Immature natural killer cell (primary cell): ENCODE data around the gene SLC25A45. TPM values are rescaled to one million over a fixed set of nuclear protein-coding genes. Genes with fewer than 3 reads are reported as not detected.

Source experiments
- DNase-seq, 3 donors: peaks; one replicate each; pipeline ENCODE4 v3.0.0; 2022; ENCODE audit warnings: mixed read lengths in 1 of 3
- H3K27ac Mint-ChIP-seq, 6 donors: one replicate each; pipeline ENCODE4 v1.8.0; 2020; ENCODE audit warnings: mixed read lengths in 6 of 6, mild to moderate bottlenecking in 5 of 6, inconsistent platforms in 4 of 6, moderate library complexity in 3 of 6
- H3K27me3 Mint-ChIP-seq, 3 donors: one replicate each; pipeline ENCODE4 v1.8.0; 2020 to 2021; ENCODE audit warnings: low read depth in 3 of 3, mild to moderate bottlenecking in 3 of 3, mixed read lengths in 3 of 3, moderate library complexity in 3 of 3, inconsistent platforms in 1 of 3
- H3K36me3 Mint-ChIP-seq, 3 donors: one replicate each; pipeline ENCODE4 v1.8.0; 2020; ENCODE audit warnings: mixed read lengths in 3 of 3, inconsistent platforms in 2 of 3, mild to moderate bottlenecking in 2 of 3
- H3K4me1 Mint-ChIP-seq, 2 donors: one replicate each; pipeline ENCODE4 v1.8.0; 2020; ENCODE audit warnings: inconsistent platforms in 2 of 2, mild to moderate bottlenecking in 2 of 2, mixed read lengths in 2 of 2, moderate library complexity in 1 of 2
- H3K4me3 Mint-ChIP-seq, 5 donors: one replicate each; pipeline ENCODE4 v1.8.0; 2020; ENCODE audit warnings: mild to moderate bottlenecking in 5 of 5, mixed read lengths in 5 of 5, inconsistent platforms in 3 of 5, moderate library complexity in 3 of 5
- H3K9me3 Mint-ChIP-seq, 6 donors: one replicate each; pipeline ENCODE4 v1.8.0; 2020; ENCODE audit warnings: mild to moderate bottlenecking in 6 of 6, mixed read lengths in 6 of 6, inconsistent platforms in 4 of 6, moderate library complexity in 3 of 6
- polyA plus RNA-seq, 3 donors: library from polyadenylated mRNA; unstranded; fragments of 300-500 nt; fragmentation: Illumina TruSeq; gene quantifications; one replicate each; pipeline ENCODE4 v1.2.3, GENCODE V29; 2021

The SLC25A45 gene
- polyA plus RNA-seq, 3 donors from 2014 or later = 4.5 to 16.0 (median 10.3) TPM

- H3K4me1 Mint-ChIP-seq = peaks cover 77 to 80% of the 10 kb centered on the region in 2 donors
- H3K9me3 Mint-ChIP-seq = peaks cover 0 to 14% (median 2%) of the 10 kb centered on the region in 6 donors
- peak overlapping the region; percentile 95 to 97 (median 97) for H3K4me3 Mint-ChIP-seq
- H3K27me3 Mint-ChIP-seq = peaks cover 60 to 78% (median 72%) of the 10 kb centered on the region in 3 donors
- H3K36me3 Mint-ChIP-seq = peaks cover 17 to 45% (median 40%) of the 10 kb centered on the region in 3 donors
- peak; percentile 90 to 95 (median 94) for DNase-seq
- peak overlapping the region; percentile 99 to 100 (median 99) for H3K27ac Mint-ChIP-seq
Measured at GRCh38 chr11:65425105-65425970, 42.9 kb upstream of the SLC25A45 start.

GRCh38 chr11:65424205-65425104, 42.0 kb upstream of the SLC25A45 start:
- peaks cover 17 to 45% (median 40%) of the 10 kb centered on the region in 3 donors for H3K36me3 Mint-ChIP-seq
- H3K9me3 Mint-ChIP-seq = peaks cover 0 to 14% (median 2%) of the 10 kb centered on the region in 6 donors
- H3K27ac Mint-ChIP-seq = peak overlapping the region; percentile 99 to 100 (median 99)
- H3K27me3 Mint-ChIP-seq = peaks cover 60 to 76% (median 72%) of the 10 kb centered on the region in 3 donors
- H3K4me3 Mint-ChIP-seq = peak overlapping the region; percentile 95 to 97 (median 97)
- DNase-seq = peak in 1 of 3 donors; percentile 78
- peaks cover 77 to 80% of the 10 kb centered on the region in 2 donors for H3K4me1 Mint-ChIP-seq

- peaks cover 66 to 84% (median 78%) of the 10 kb centered on the region in 3 donors for H3K27me3 Mint-ChIP-seq
- DNase-seq = peak; percentile 43 to 53 (median 48)
- H3K27ac Mint-ChIP-seq = peak overlapping the region; percentile 99 to 100 (median 99)
- H3K36me3 Mint-ChIP-seq = peaks cover 17 to 45% (median 40%) of the 10 kb centered on the region in 3 donors
- peaks cover 0 to 14% (median 2%) of the 10 kb centered on the region in 6 donors for H3K9me3 Mint-ChIP-seq
- peak overlapping the region; percentile 95 to 97 (median 97) for H3K4me3 Mint-ChIP-seq
- H3K4me1 Mint-ChIP-seq = peaks cover 77 to 80% of the 10 kb centered on the region in 2 donors
Measured at GRCh38 chr11:65423516-65424204, 41.2 kb upstream of the SLC25A45 start.

GRCh38 chr11:65422633-65423515, 40.4 kb upstream of the SLC25A45 start, which contains the start of gene NEAT1:
Gene NEAT1 (plus strand): TSS chr11:65422798.
- peak within 1 kb of the TSS; percentile 95 to 97 (median 97) for H3K4me3 Mint-ChIP-seq
- H3K36me3 Mint-ChIP-seq = peaks cover 17 to 45% (median 40%) of the 10 kb centered on the region in 3 donors
- DNase-seq = peak; percentile 93 to 95 (median 94)
- H3K27ac Mint-ChIP-seq = peak within 1 kb of the TSS; percentile 99 to 100 (median 99)
- peaks cover 77 to 80% of the 10 kb centered on the region in 2 donors for H3K4me1 Mint-ChIP-seq
- peaks cover 66 to 81% (median 77%) of the 10 kb centered on the region in 3 donors for H3K27me3 Mint-ChIP-seq
- H3K9me3 Mint-ChIP-seq = peaks cover 0 to 14% (median 2%) of the 10 kb centered on the region in 6 donors

GRCh38 chr11:65421794-65422632, 39.6 kb upstream of the SLC25A45 start:
- peaks cover 0 to 14% (median 2%) of the 10 kb centered on the region in 6 donors for H3K9me3 Mint-ChIP-seq
- peaks cover 17 to 38% (median 32%) of the 10 kb centered on the region in 3 donors for H3K36me3 Mint-ChIP-seq
- H3K4me1 Mint-ChIP-seq = peaks cover 77 to 80% of the 10 kb centered on the region in 2 donors
- H3K4me3 Mint-ChIP-seq = peak overlapping the region; percentile 95 to 97 (median 97)
- peak overlapping the region; percentile 99 to 100 (median 99) for H3K27ac Mint-ChIP-seq
- H3K27me3 Mint-ChIP-seq = peaks cover 65 to 76% (median 69%) of the 10 kb centered on the region in 3 donors
- peak; percentile 92 to 95 (median 94) for DNase-seq

GRCh38 chr11:65420979-65421793, 38.7 kb upstream of the SLC25A45 start:
- peak; percentile 92 to 94 (median 94) for DNase-seq
- H3K36me3 Mint-ChIP-seq = peaks cover 13 to 29% (median 24%) of the 10 kb centered on the region in 3 donors
- H3K9me3 Mint-ChIP-seq = peaks cover 0 to 14% (median 2%) of the 10 kb centered on the region in 6 donors
- peak overlapping the region; percentile 95 to 97 (median 97) for H3K4me3 Mint-ChIP-seq
- peak overlapping the region; percentile 99 to 100 (median 99) for H3K27ac Mint-ChIP-seq
- peaks cover 77 to 80% of the 10 kb centered on the region in 2 donors for H3K4me1 Mint-ChIP-seq
- peaks cover 57 to 71% (median 62%) of the 10 kb centered on the region in 3 donors for H3K27me3 Mint-ChIP-seq

- peak overlapping the region; percentile 99 to 100 (median 99) for H3K27ac Mint-ChIP-seq
- peaks cover 8 to 25% (median 21%) of the 10 kb centered on the region in 3 donors for H3K36me3 Mint-ChIP-seq
- peaks cover 77 to 80% of the 10 kb centered on the region in 2 donors for H3K4me1 Mint-ChIP-seq
- DNase-seq = no peak
- H3K4me3 Mint-ChIP-seq = peak overlapping the region; percentile 95 to 97 (median 97)
- peaks cover 50 to 64% (median 59%) of the 10 kb centered on the region in 3 donors for H3K27me3 Mint-ChIP-seq
- H3K9me3 Mint-ChIP-seq = peaks cover 0 to 14% (median 2%) of the 10 kb centered on the region in 6 donors
Measured at GRCh38 chr11:65420506-65420905, 38.1 kb upstream of the SLC25A45 start.

GRCh38 chr11:65419772-65420481, 37.5 kb upstream of the SLC25A45 start:
- H3K27ac Mint-ChIP-seq = peak overlapping the region; percentile 99 to 100 (median 99)
- peaks cover 72 to 75% of the 10 kb centered on the region in 2 donors for H3K4me1 Mint-ChIP-seq
- DNase-seq = peak; percentile 48 to 53 (median 48)
- H3K4me3 Mint-ChIP-seq = peak overlapping the region; percentile 76 to 97 (median 96)
- H3K27me3 Mint-ChIP-seq = peaks cover 44 to 58% (median 53%) of the 10 kb centered on the region in 3 donors
- H3K9me3 Mint-ChIP-seq = peaks cover 0 to 14% (median 2%) of the 10 kb centered on the region in 6 donors
- H3K36me3 Mint-ChIP-seq = peaks cover 4 to 20% (median 15%) of the 10 kb centered on the region in 3 donors

GRCh38 chr11:65419460-65419771, 37.0 kb upstream of the SLC25A45 start:
- Mint-ChIP-seq H3K36me3 (peaks cover 1 to 16% (median 12%) of the 10 kb centered on the region in 3 donors), H3K4me1 (peaks cover 70 to 73% of the 10 kb centered on the region in 2 donors), H3K27me3 (peaks cover 39 to 53% (median 48%) of the 10 kb centered on the region in 3 donors), H3K27ac (peak overlapping the region; percentile 99 to 100 (median 99)), H3K9me3 (peaks cover 0 to 10% (median 2%) of the 10 kb centered on the region in 6 donors), H3K4me3 (peak overlapping the region; percentile 76 to 97 (median 96))
- no peak for DNase-seq
